GM18520 (cell line): ENCODE data around the gene ATL2.
"Not testable (repeated sequence)": the region's sequence is repeated elsewhere in the genome, so short reads cannot be mapped to it uniquely, and the experiment has no call there.

Experiments used
- ATAC-seq: cut with Tn5 transposase; IDR thresholded peaks from one replicate; pipeline ENCODE4 v1.9.1; 2021; ENCODE audit not compliant: unreplicated experiment

ATL2 gene

GRCh38 chr2:38394041-38394440, 17.0 kb upstream of the ATL2 start:
- no peak for ATAC-seq

- ATAC-seq = no peak
Measured at GRCh38 chr2:38390947-38391346, 13.9 kb upstream of the ATL2 start.

GRCh38 chr2:38387887-38388286, 10.8 kb upstream of the ATL2 start:
- ATAC-seq = no peak

- ATAC-seq = no peak
Measured at GRCh38 chr2:38386821-38387220, 9.7 kb upstream of the ATL2 start.

GRCh38 chr2:38386377-38386776, 9.3 kb upstream of the ATL2 start:
- no peak for ATAC-seq

GRCh38 chr2:38384338-38384737, 7.3 kb upstream of the ATL2 start:
- ATAC-seq = no peak

GRCh38 chr2:38383741-38384140, 6.7 kb upstream of the ATL2 start:
- ATAC-seq = not testable (repeated sequence)

- no peak for ATAC-seq
Measured at GRCh38 chr2:38381381-38382143, 4.5 kb upstream of the ATL2 start.

GRCh38 chr2:38380397-38381130, 3.5 kb upstream of the ATL2 start:
- ATAC-seq = no peak

GRCh38 chr2:38376346-38377049, 575 bp downstream of the ATL2 start:
- ATAC-seq = peak; percentile 51

GRCh38 chr2:38375696-38376345, 1.3 kb downstream of the ATL2 start:
- ATAC-seq = no peak

GRCh38 chr2:38374984-38375383, 2.1 kb downstream of the ATL2 start:
- ATAC-seq = no peak

GRCh38 chr2:38371235-38371634, 5.8 kb downstream of the ATL2 start:
- no peak for ATAC-seq

GRCh38 chr2:38370664-38371063, 6.4 kb downstream of the ATL2 start:
- ATAC-seq = no peak

GRCh38 chr2:38362232-38362631, 14.8 kb downstream of the ATL2 start:
- ATAC-seq = no peak

- no peak for ATAC-seq
Measured at GRCh38 chr2:38360177-38360576, 16.9 kb downstream of the ATL2 start.

- ATAC-seq = no peak
Measured at GRCh38 chr2:38353402-38353801, 23.7 kb downstream of the ATL2 start.

- no peak for ATAC-seq
Measured at GRCh38 chr2:38352336-38352735, 24.7 kb downstream of the ATL2 start.

- no peak for ATAC-seq
Measured at GRCh38 chr2:38345323-38346038, 31.6 kb downstream of the ATL2 start.

GRCh38 chr2:38344813-38345212, 32.3 kb downstream of the ATL2 start:
- ATAC-seq = no peak

GRCh38 chr2:38343212-38343611, 33.9 kb downstream of the ATL2 start:
- ATAC-seq = no peak
